ENCODE results near the gene WWOX. TPM values are rescaled to one million over a fixed set of nuclear protein-coding genes. Genes with fewer than 3 reads are reported as not detected.

Gene WWOX
- total and polyA plus RNA-seq, 2 of the 13 experiments (the other 11 are each of a cell fraction or from before 2014, with no cell fraction given): 9.1 to 37.4 TPM

- no peak overlapping the region for H3K4me3 ChIP-seq (replicated peaks in 1 of 3; ENCODE audit: insufficient read depth in 1 of 3, low read depth in 2 of 3, low read length in 3 of 3)
- FAIRE-seq: no peak
- H3K79me2 ChIP-seq (ENCODE audit: insufficient read depth, low read length): no peaks in the 10 kb centered on the region
- H4K20me1 ChIP-seq (ENCODE audit: insufficient read depth, low read length): no peaks in the 10 kb centered on the region
- CTCF ChIA-PET (ENCODE audit: low intra/inter-chr PET ratio, low total read pairs): no interaction called here
- BruUV-seq (replicated peaks): no TSS peak
- no peak overlapping the region for H3K27ac ChIP-seq (ENCODE audit: extremely low read length, insufficient read depth, low read length)
- no peaks in the 10 kb centered on the region for H3K4me1 ChIP-seq (ENCODE audit: insufficient read depth, low read length)
- POLR2A ChIA-PET: no interaction called here
- H3K27me3 ChIP-seq (ENCODE audit: control insufficient read depth in 1 of 2, insufficient read depth in 2 of 2, low read length in 2 of 2): no peaks in the 10 kb centered on the region
- no peak overlapping the region for H3K4me2 ChIP-seq (ENCODE audit: low read depth, low read length)
- no peak for DNase-seq (ENCODE audit: low spot score)
- H3K36me3 ChIP-seq (replicated peaks in 1 of 2; ENCODE audit: control insufficient read depth in 1 of 2, insufficient read depth in 2 of 2, low read length in 2 of 2): no peaks in the 10 kb centered on the region
- H3K9ac ChIP-seq (ENCODE audit: insufficient read depth, low read depth, low read length): no peak overlapping the region
- no peak for ATAC-seq
- intact Hi-C loops (cut with micrococcal nuclease; ENCODE audit: unreplicated experiment): no loop called here
- no peak overlapping the region for H2AFZ ChIP-seq (ENCODE audit: low read length)
- no peaks in the 10 kb centered on the region for H3K9me3 ChIP-seq (ENCODE audit: low read length)
- in situ Hi-C loops (cut with HindIII; ENCODE audit: extremely low pct_ligation_motif_present, low pct_unique_long_range_greater_than_20kb): no loop called here
- WGBS (ENCODE audit: low lambda C conversion rate): 77% methylated on average over 9 of the region's 9 CpGs
- TF ChIP-seq ZXDC (CRISPR knock-in tag; IDR thresholded peaks at IDR 0.05) (no peak), ZNF337 (CRISPR knock-in tag; IDR thresholded peaks at IDR 0.05; ENCODE audit: borderline replicate concordance, low read depth) (no peak), ZFYVE20 (CRISPR knock-in tag; IDR thresholded peaks at IDR 0.05; ENCODE audit: borderline replicate concordance, low read depth) (no peak), ZNF460 (CRISPR knock-in tag; IDR thresholded peaks at IDR 0.05; ENCODE audit: borderline replicate concordance) (no peak), ZNF772 (CRISPR knock-in tag; IDR thresholded peaks at IDR 0.05) (no peak), ZNF672 (CRISPR knock-in tag; IDR thresholded peaks at IDR 0.05) (no peak), RFX1 (IDR thresholded peaks at IDR 0.05) (no peak), ZSCAN9 (CRISPR knock-in tag; IDR thresholded peaks at IDR 0.05; ENCODE audit: borderline replicate concordance) (no peak), PRMT3 (CRISPR knock-in tag; IDR thresholded peaks at IDR 0.05; ENCODE audit: borderline replicate concordance, low read depth) (no peak)
- TF ChIP-seq, protein P1, sequence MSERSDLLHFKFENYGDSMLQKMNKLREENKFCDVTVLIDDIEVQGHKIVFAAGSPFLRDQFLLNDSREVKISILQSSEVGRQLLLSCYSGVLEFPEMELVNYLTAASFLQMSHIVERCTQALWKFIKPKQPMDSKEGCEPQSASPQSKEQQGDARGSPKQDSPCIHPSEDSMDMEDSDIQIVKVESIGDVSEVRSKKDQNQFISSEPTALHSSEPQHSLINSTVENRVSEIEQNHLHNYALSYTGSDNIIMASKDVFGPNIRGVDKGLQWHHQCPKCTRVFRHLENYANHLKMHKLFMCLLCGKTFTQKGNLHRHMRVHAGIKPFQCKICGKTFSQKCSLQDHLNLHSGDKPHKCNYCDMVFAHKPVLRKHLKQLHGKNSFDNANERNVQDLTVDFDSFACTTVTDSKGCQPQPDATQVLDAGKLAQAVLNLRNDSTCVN (CRISPR knock-in tag; IDR thresholded peaks at IDR 0.05; ENCODE audit: borderline replicate concordance): no peak
Measured at GRCh38 chr16:78882751-78883150, 783.3 kb downstream of the WWOX start.
